ENCODE data around the gene CRTC1. TPM values are rescaled to one million over a fixed set of nuclear protein-coding genes. Genes with fewer than 3 reads are reported as not detected.

The CRTC1 gene
- total RNA-seq, 4 donors from 2014 or later, result 3.8 to 8.9 (median 6.3) TPM

- peaks cover 0 to 66% (median 8%) of the 10 kb centered on the region in 3 donors for H3K4me1 ChIP-seq
- TF ChIP-seq POLR2A (IDR thresholded peaks at IDR 0.05) (no peak), POLR2AphosphoS5 (IDR thresholded peaks at IDR 0.05) (no peak), EP300 (IDR thresholded peaks at IDR 0.05) (no peak), CTCF (IDR thresholded peaks at IDR 0.05) (no peak)
- H3K27ac ChIP-seq, result peak overlapping the region in 1 of 4 donors; percentile 43
- no peak overlapping the region for H3K4me3 ChIP-seq
- WGBS, 2 donors (ENCODE audit: low coverage in 1 of 2), result 82% methylated on average over 7 of the region's 18 CpGs; no CpG with 5 or more reads in 1 of the 2 donors
- no peaks in the 10 kb centered on the region for H3K27me3 ChIP-seq
- no peaks in the 10 kb centered on the region for H3K36me3 ChIP-seq
- H3K9me3 ChIP-seq, result no peaks in the 10 kb centered on the region
- no peak for ATAC-seq
Measured at GRCh38 chr19:18713550-18714117, 30.2 kb downstream of the CRTC1 start.

GRCh38 chr19:18715416-18715815 lies 31.9 kb downstream of the CRTC1 start:
- ATAC-seq, result no peak

DNA sequence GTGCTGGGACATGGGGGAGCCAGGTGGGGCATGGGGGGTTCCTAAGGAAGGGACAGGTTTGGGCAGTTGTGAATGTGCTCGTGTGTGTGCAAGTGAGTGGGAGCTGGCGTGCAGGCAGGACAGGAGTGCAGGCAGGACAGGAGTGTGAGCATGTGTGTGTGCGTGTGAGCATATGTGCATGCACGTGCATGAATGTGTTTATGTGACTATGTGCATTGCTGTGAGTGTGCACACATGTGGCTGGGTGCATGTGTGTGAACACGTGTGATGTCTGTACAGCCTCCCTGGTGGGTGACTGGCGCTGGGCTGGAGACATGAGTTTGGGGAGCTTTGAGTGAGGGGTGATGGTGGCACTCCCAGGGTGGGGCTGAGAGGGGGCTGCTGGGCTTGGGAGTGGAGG lies 33.4 kb downstream of the CRTC1 start:
- H3K9me3 ChIP-seq, result no peaks in the 10 kb centered on the region
- no peaks in the 10 kb centered on the region for H3K36me3 ChIP-seq
- TF ChIP-seq POLR2A (IDR thresholded peaks at IDR 0.05) (no peak), EP300 (IDR thresholded peaks at IDR 0.05) (no peak), POLR2AphosphoS5 (IDR thresholded peaks at IDR 0.05) (no peak), CTCF (IDR thresholded peaks at IDR 0.05) (no peak)
- no peaks in the 10 kb centered on the region for H3K27me3 ChIP-seq
- 80 to 84% methylated on average over 3 to 5 of the region's 6 CpGs for WGBS, 2 donors (ENCODE audit: low coverage in 1 of 2)
- H3K4me3 ChIP-seq, result no peak overlapping the region
- no peak for ATAC-seq
- H3K4me1 ChIP-seq, result peaks cover 0 to 33% (median 2%) of the 10 kb centered on the region in 3 donors
- H3K27ac ChIP-seq, result no peak overlapping the region

More at GRCh38 chr19:18715416-18715815, 31.9 kb downstream of the CRTC1 start:
- no peaks in the 10 kb centered on the region for H3K36me3 ChIP-seq
- H3K9me3 ChIP-seq, result no peaks in the 10 kb centered on the region
- H3K27me3 ChIP-seq, result no peaks in the 10 kb centered on the region
- H3K4me3 ChIP-seq, result no peak overlapping the region
- no peak overlapping the region for H3K27ac ChIP-seq
- WGBS, 2 donors (ENCODE audit: low coverage in 1 of 2), result no CpG with 5 or more reads among the region's 5 CpGs
- TF ChIP-seq POLR2A (IDR thresholded peaks at IDR 0.05), result no peak
- no peak for TF ChIP-seq EP300 (IDR thresholded peaks at IDR 0.05)
- TF ChIP-seq POLR2AphosphoS5 (IDR thresholded peaks at IDR 0.05), result no peak
- TF ChIP-seq CTCF (IDR thresholded peaks at IDR 0.05), result no peak
- peaks cover 0 to 48% (median 8%) of the 10 kb centered on the region in 3 donors for H3K4me1 ChIP-seq

GRCh38 chr19:18717601-18718000 lies 34.1 kb downstream of the CRTC1 start:
- no peak for ATAC-seq

More at GRCh38 chr19:18717601-18718000, 34.1 kb downstream of the CRTC1 start:
- H3K9me3 ChIP-seq, result no peaks in the 10 kb centered on the region
- H3K27me3 ChIP-seq, result no peaks in the 10 kb centered on the region
- no peak for TF ChIP-seq CTCF (IDR thresholded peaks at IDR 0.05)
- TF ChIP-seq POLR2AphosphoS5 (IDR thresholded peaks at IDR 0.05), result no peak
- no peak for TF ChIP-seq EP300 (IDR thresholded peaks at IDR 0.05)
- no peak for TF ChIP-seq POLR2A (IDR thresholded peaks at IDR 0.05)
- H3K27ac ChIP-seq, result no peak overlapping the region
- peaks cover 0 to 26% (median 2%) of the 10 kb centered on the region in 3 donors for H3K4me1 ChIP-seq
- H3K36me3 ChIP-seq, result peaks cover 0 to 3% of the 10 kb centered on the region in 2 donors
- WGBS, 2 donors (ENCODE audit: low coverage in 1 of 2), result 62 to 85% methylated on average over 6 to 7 of the region's 10 CpGs
- no peak overlapping the region for H3K4me3 ChIP-seq

All from gastroesophageal sphincter (tissue), 4 donors.